Fibroblast of lung (primary cell): ENCODE measurements around the gene NIFK. TPM values are rescaled to one million over a fixed set of nuclear protein-coding genes. Genes with fewer than 3 reads are reported as not detected.
A peak's percentile ranks its signal among the peaks of the same experiment; 100 is the strongest.

Experiments
- DNase-seq, 2 donors: peaks; one replicate each; pipeline versions ENCODE4 v3.0.0 to v3.0.0-alpha.2; 2010; ENCODE audit warnings: low read depth in 2 of 2
- H2AFZ ChIP-seq: 2 replicates; pipeline ENCODE4 v1.5.1; 2012; ENCODE audit warnings: low read length, control low read depth, inconsistent platforms
- H3K27ac ChIP-seq: 2 replicates; pipeline ENCODE4 v1.5.1; 2011; ENCODE audit warnings: low read length, control low read depth; ENCODE audit not compliant: insufficient read depth
- H3K27me3 ChIP-seq: 2 replicates; pipeline ENCODE4 v1.5.1; 2011; ENCODE audit warnings: mild to moderate bottlenecking, low read length; ENCODE audit not compliant: control insufficient read depth, insufficient read depth
- H3K36me3 ChIP-seq: 2 replicates; pipeline ENCODE4 v1.5.1; 2011; ENCODE audit warnings: low read length; ENCODE audit not compliant: control insufficient read depth, insufficient read depth
- H3K4me1 ChIP-seq: 2 replicates; pipeline ENCODE4 v1.5.1; 2011; ENCODE audit warnings: low read length; ENCODE audit not compliant: control insufficient read depth, insufficient read depth; ENCODE audit errors: extremely low read depth
- H3K4me2 ChIP-seq: 2 replicates; pipeline ENCODE4 v1.5.1; 2011; ENCODE audit warnings: low read length, control low read depth; ENCODE audit not compliant: insufficient read depth; ENCODE audit errors: extremely low read depth
- H3K4me3 ChIP-seq, 4 experiments: fragments of 200-600 bp in 1 of 4; sonication (generic) in 1 of 4; replicated peaks in 1 of 4; 2 replicates each; pipeline ENCODE4 v1.5.1; 2011 to 2016; ENCODE audit warnings: low read length in 4 of 4, low read depth in 3 of 4, mild to moderate bottlenecking in 3 of 4, control low read depth in 2 of 4, inconsistent platforms in 1 of 4, mixed read lengths in 1 of 4; ENCODE audit not compliant: insufficient read depth in 1 of 4; ENCODE audit errors: control extremely low read depth in 1 of 4
- H3K79me2 ChIP-seq: 2 replicates; pipeline ENCODE4 v1.5.1; 2012; ENCODE audit warnings: mild to moderate bottlenecking, low read length, inconsistent platforms; ENCODE audit not compliant: control insufficient read depth, insufficient read depth
- H3K9ac ChIP-seq: 2 replicates; pipeline ENCODE4 v1.5.1; 2011; ENCODE audit warnings: mild to moderate bottlenecking, low read length, control low read depth; ENCODE audit not compliant: insufficient read depth
- H3K9me3 ChIP-seq: 2 replicates; pipeline ENCODE4 v1.5.1; 2012; ENCODE audit warnings: low read depth, low read length; ENCODE audit not compliant: control insufficient read depth, insufficient read depth
- H4K20me1 ChIP-seq: 2 replicates; pipeline ENCODE4 v1.5.1; 2011; ENCODE audit warnings: low read length; ENCODE audit not compliant: control insufficient read depth, insufficient read depth; ENCODE audit errors: extremely low read depth
- CTCF ChIP-seq, 2 donors: IDR thresholded peaks in 1 of 2; conservative IDR thresholded peaks in 1 of 2; 1 replicate in 1 of 2; 2 replicates in 1 of 2; pipeline ENCODE4 v1.5.1; 2011 to 2012; ENCODE audit warnings: low read length in 2 of 2, control low read depth in 1 of 2, inconsistent platforms in 1 of 2, low read depth in 1 of 2, mild to moderate bottlenecking in 1 of 2
- EZH2 ChIP-seq: IDR thresholded peaks from 2 replicates; pipeline ENCODE4 v1.5.1; 2012; ENCODE audit warnings: low read length, control low read depth, mild to moderate bottlenecking; ENCODE audit errors: missing control alignments
- polyA minus RNA-seq: library from RNA; depleted of rRNA, polyadenylated mRNA; stranded (reverse); fragments of >200 nt; gene quantifications from 2 replicates; pipeline ENCODE4 v1.2.3, GENCODE V29; 2011; ENCODE audit warnings: low replicate concordance
- polyA plus RNA-seq, 2 donors: library from polyadenylated mRNA; depleted of rRNA in 1 of 2; stranded (reverse) in 1 of 2; unstranded in 1 of 2; fragments of >200 nt; gene quantifications; 2 replicates each; pipeline ENCODE4 v1.2.1, GENCODE V29; 2011 to 2012; ENCODE audit warnings: missing spikeins in 1 of 2
- total RNA-seq: library from RNA; depleted of rRNA; stranded (reverse); fragments of >200 nt; gene quantifications from 2 replicates; pipeline ENCODE4 v1.2.1, GENCODE V29; 2014

NIFK gene
- total RNA-seq (45.5 and 47.4 TPM in 2 replicates), polyA plus RNA-seq (30.7 and 38.7 TPM in 2 replicates), polyA minus RNA-seq (3.1 and 4.0 TPM in 2 replicates)
- polyA plus RNA-seq (2012), result 35.3 and 50.9 TPM in 2 replicates

GRCh38 chr2:121736462-121737336 lies at the start of gene NIFK:
Gene NIFK (minus strand): TSS chr2:121736875. CDS start chr2:121736850, 25 bp downstream.
- peak within 1 kb of the TSS; percentile 65 to 100 (median 94) for H3K4me3 ChIP-seq
- DNase-seq, result peak; percentile 95 to 96
- peak within 1 kb of the TSS; percentile 93 for H3K9ac ChIP-seq
- H3K4me1 ChIP-seq, result no peaks in the 10 kb centered on the region
- peaks cover 5% of the 10 kb centered on the region for H3K36me3 ChIP-seq
- H3K79me2 ChIP-seq, result peaks cover 26% of the 10 kb centered on the region
- H2AFZ ChIP-seq, result peak within 1 kb of the TSS; percentile 93
- no peaks in the 10 kb centered on the region for H4K20me1 ChIP-seq
- H3K27ac ChIP-seq, result peak within 1 kb of the TSS; percentile 85
- no peaks in the 10 kb centered on the region for H3K9me3 ChIP-seq
- H3K4me2 ChIP-seq, result peak within 1 kb of the TSS; percentile 92
- TF ChIP-seq CTCF (conservative IDR thresholded peaks at IDR 0.05 in 1 of 2, IDR thresholded peaks at IDR 0.05 in 1 of 2; ENCODE audit: low read depth in 1 of 2, low read length in 2 of 2), result no peak
- TF ChIP-seq EZH2, result no peak
- peaks cover 10% of the 10 kb centered on the region for H3K27me3 ChIP-seq

- peaks cover 6% of the 10 kb centered on the region for H3K27me3 ChIP-seq
Measured at GRCh38 chr2:121783180-121783579, 46.5 kb upstream of the NIFK start.

More at GRCh38 chr2:121783180-121783579, 46.5 kb upstream of the NIFK start:
- no peak overlapping the region for H3K4me2 ChIP-seq
- H3K36me3 ChIP-seq, result no peaks in the 10 kb centered on the region
- no peak overlapping the region for H3K9ac ChIP-seq
- DNase-seq, result no peak
- H3K4me1 ChIP-seq, result no peaks in the 10 kb centered on the region
- no peaks in the 10 kb centered on the region for H3K9me3 ChIP-seq
- TF ChIP-seq EZH2, result no peak
- TF ChIP-seq CTCF (conservative IDR thresholded peaks at IDR 0.05 in 1 of 2, IDR thresholded peaks at IDR 0.05 in 1 of 2; ENCODE audit: low read depth in 1 of 2, low read length in 2 of 2), result no peak
- no peak overlapping the region for H3K27ac ChIP-seq
- H4K20me1 ChIP-seq, result no peaks in the 10 kb centered on the region
- no peaks in the 10 kb centered on the region for H3K79me2 ChIP-seq
- H2AFZ ChIP-seq, result no peak overlapping the region
- no peak overlapping the region for H3K4me3 ChIP-seq
